Mucosa of stomach (tissue), 1 donor: ENCODE measurements around the gene NKD2.

ENCODE experiments used
- H3K27me3 ChIP-seq: one replicate; pipeline ENCODE4 v1.7.0; 2013; ENCODE audit warnings: mild to moderate bottlenecking, low read length; ENCODE audit not compliant: control insufficient read depth, insufficient read depth
- H3K36me3 ChIP-seq: one replicate; pipeline ENCODE4 v1.7.0; 2013; ENCODE audit warnings: low read length; ENCODE audit not compliant: control insufficient read depth, insufficient read depth
- H3K4me1 ChIP-seq: one replicate; pipeline ENCODE4 v1.7.0; 2013; ENCODE audit warnings: mild to moderate bottlenecking, low read length; ENCODE audit not compliant: control insufficient read depth, insufficient read depth
- H3K4me3 ChIP-seq: one replicate; pipeline ENCODE4 v1.7.0; 2013; ENCODE audit warnings: low read length
- H3K9ac ChIP-seq: one replicate; pipeline ENCODE4 v1.7.0; 2013; ENCODE audit warnings: mild to moderate bottlenecking, low read length, moderate library complexity
- H3K9me3 ChIP-seq: one replicate; pipeline ENCODE4 v1.7.0; 2013; ENCODE audit warnings: mild to moderate bottlenecking, low read length, moderate library complexity; ENCODE audit not compliant: control insufficient read depth
- donor health status: Pancreatic carcinoma.

Gene NKD2

GRCh38 chr5:1008451-1009358 is at the start of gene NKD2:
Gene NKD2, plus strand, starts transcription at chr5:1008802. Its CDS starts 256 bp downstream, at chr5:1009058.
- Histone ChIP-seq H3K36me3 (no peaks in the 10 kb centered on the region), H3K27me3 (peaks cover 71% of the 10 kb centered on the region), H3K9ac (no peak within 1 kb of the TSS), H3K4me3 (no peak within 1 kb of the TSS), H3K4me1 (peaks cover 24% of the 10 kb centered on the region), H3K9me3 (no peaks in the 10 kb centered on the region)

DNA sequence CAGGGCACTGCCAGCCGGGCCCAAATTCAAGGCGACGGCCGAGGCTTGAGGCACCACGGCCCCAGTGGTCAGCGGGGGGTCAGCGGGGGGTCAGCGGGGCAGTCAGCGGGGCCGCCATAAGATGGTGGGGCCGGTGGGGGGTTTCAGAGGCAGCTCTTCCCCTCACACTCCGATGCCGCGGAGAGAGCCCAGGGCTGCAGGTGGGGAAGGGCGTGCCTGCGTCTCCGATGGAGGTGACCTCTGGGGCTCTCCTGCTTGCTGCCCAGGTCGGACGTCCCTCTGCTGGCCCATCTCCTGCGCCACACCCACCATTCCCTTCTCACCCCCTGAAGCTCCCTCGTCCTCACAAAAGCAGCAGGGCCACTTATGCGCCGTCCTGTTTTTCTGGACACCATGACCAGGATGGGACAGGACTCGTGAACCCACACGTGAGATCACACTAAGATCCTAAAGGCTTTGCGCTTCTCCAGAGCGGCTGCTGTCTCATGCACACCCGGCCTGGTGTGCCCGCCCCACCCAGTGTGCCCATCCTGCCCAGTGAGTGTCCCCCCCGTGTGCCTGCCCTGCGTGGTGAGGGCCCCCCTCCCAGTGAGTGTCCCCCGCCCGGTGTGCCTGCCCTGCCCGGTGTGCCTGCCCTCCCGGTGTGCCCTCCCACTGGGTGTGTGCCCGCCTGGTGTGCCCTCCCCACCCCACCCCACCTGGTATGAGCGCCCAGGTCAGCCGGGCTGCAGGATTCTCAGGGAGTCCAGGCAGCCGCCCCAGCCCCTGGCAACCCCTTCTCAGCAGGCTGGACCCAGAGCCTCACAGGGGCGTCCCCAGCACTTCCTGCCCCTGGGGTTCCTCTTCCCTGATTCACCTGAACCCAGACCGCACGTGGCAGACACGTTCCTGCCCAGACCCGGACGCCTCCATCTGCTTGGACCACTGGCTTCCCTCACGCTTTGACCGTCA is 48.7 kb upstream of the NKD2 start:
- H3K9me3 ChIP-seq: no peaks in the 10 kb centered on the region
- H3K4me1 ChIP-seq: peaks cover 16% of the 10 kb centered on the region
- H3K4me3 ChIP-seq: no peak overlapping the region
- peaks cover 17% of the 10 kb centered on the region for H3K27me3 ChIP-seq
- H3K9ac ChIP-seq: no peak overlapping the region
- H3K36me3 ChIP-seq: no peaks in the 10 kb centered on the region

- H3K4me3 ChIP-seq: no peak overlapping the region
- H3K9ac ChIP-seq: no peak overlapping the region
- H3K4me1 ChIP-seq: peaks cover 16% of the 10 kb centered on the region
- no peaks in the 10 kb centered on the region for H3K9me3 ChIP-seq
- no peaks in the 10 kb centered on the region for H3K36me3 ChIP-seq
- peaks cover 15% of the 10 kb centered on the region for H3K27me3 ChIP-seq
Measured at GRCh38 chr5:960551-960950, 48.1 kb upstream of the NKD2 start.

- Histone ChIP-seq H3K4me1 (peaks cover 16% of the 10 kb centered on the region), H3K36me3 (no peaks in the 10 kb centered on the region), H3K9ac (no peak overlapping the region), H3K9me3 (no peaks in the 10 kb centered on the region), H3K4me3 (no peak overlapping the region), H3K27me3 (peaks cover 11% of the 10 kb centered on the region)
Measured at GRCh38 chr5:961002-961710, 47.4 kb upstream of the NKD2 start.

DNA sequence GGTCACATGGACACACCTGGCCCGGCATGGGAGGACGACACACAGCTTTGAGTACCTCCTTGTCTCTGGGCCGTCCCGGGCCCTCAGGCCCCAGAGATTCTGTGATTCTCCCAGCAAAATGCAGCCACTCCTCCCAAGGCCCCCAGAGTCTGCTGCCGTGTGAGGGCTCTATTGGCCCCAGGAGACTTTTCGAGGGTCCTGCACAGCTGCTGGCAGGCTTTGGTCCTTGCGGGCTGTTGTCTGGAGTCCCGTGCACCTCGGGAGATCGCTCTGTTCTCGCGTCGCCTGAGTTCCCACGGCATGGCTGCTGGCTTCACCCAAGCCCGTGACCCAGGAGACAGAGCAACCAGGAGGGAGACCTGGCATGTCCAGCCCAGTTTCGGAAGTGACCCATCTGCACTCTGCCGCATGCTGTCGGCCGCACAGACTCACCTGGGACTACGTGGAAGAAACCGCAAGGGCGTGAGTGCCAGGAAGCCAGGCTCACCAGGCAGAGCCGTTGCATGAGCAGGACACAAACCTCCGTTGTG is 46.8 kb upstream of the NKD2 start:
- Histone ChIP-seq H3K4me3 (no peak overlapping the region), H3K9me3 (no peaks in the 10 kb centered on the region), H3K9ac (no peak overlapping the region), H3K4me1 (peaks cover 16% of the 10 kb centered on the region), H3K27me3 (peaks cover 7% of the 10 kb centered on the region), H3K36me3 (no peaks in the 10 kb centered on the region)

DNA sequence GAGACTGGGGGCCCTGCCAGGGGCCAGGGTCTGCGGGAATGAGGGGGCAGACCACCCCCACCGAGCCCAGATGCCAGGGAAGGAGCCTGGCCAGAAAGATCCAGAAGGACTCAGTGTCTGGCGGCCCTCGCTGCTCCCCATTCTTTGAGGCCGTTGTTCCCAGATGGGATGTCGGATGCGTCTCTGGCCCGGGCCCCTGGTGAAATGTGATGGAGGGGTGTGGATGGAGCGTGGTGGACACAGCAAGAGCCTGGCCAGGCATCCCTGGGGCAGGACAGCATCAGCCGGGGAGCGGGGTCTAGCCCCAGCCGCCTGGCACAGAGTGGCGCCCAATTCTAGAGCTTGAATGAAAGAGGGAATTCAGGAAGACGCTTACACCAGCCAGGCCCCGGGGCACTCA is 46.2 kb upstream of the NKD2 start:
- Histone ChIP-seq H3K9ac (no peak overlapping the region), H3K27me3 (peaks cover 3% of the 10 kb centered on the region), H3K36me3 (no peaks in the 10 kb centered on the region), H3K4me3 (no peak overlapping the region), H3K9me3 (no peaks in the 10 kb centered on the region), H3K4me1 (peaks cover 10% of the 10 kb centered on the region)

GRCh38 chr5:962801-963200 is 45.8 kb upstream of the NKD2 start:
- Histone ChIP-seq H3K9ac (no peak overlapping the region), H3K4me3 (no peak overlapping the region), H3K27me3 (peaks cover 3% of the 10 kb centered on the region), H3K36me3 (no peaks in the 10 kb centered on the region), H3K4me1 (peaks cover 6% of the 10 kb centered on the region), H3K9me3 (no peaks in the 10 kb centered on the region)

- Histone ChIP-seq H3K9me3 (no peaks in the 10 kb centered on the region), H3K36me3 (no peaks in the 10 kb centered on the region), H3K4me1 (peaks cover 4% of the 10 kb centered on the region), H3K27me3 (peaks cover 3% of the 10 kb centered on the region), H3K4me3 (no peak overlapping the region), H3K9ac (no peak overlapping the region)
Measured at GRCh38 chr5:963310-963672, 45.3 kb upstream of the NKD2 start.

- peaks cover 3% of the 10 kb centered on the region for H3K4me1 ChIP-seq
- H3K27me3 ChIP-seq: peaks cover 3% of the 10 kb centered on the region
- no peak overlapping the region for H3K4me3 ChIP-seq
- no peaks in the 10 kb centered on the region for H3K9me3 ChIP-seq
- no peaks in the 10 kb centered on the region for H3K36me3 ChIP-seq
- H3K9ac ChIP-seq: no peak overlapping the region
Measured at GRCh38 chr5:963673-964531, 44.7 kb upstream of the NKD2 start.

DNA sequence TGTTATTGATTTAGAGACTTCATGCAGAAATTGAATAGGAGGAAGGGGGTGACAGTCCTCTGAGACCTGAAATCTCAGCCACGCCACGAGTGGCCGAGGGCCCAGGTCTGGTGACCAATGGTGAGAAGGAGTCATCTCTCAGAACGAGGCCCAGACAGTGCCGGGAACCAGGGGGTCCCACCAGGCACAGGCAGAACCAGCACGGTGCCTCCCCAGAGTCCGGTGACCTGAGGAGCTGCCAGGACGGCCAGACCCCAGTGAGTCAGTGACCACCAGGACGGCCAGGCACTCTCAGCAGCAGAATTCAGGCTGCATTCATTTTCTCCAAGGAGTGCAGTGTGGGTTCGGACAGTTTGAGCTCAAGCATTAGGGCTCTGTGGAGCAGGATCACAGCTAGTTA is 43.8 kb upstream of the NKD2 start:
- Histone ChIP-seq H3K27me3 (peaks cover 3% of the 10 kb centered on the region), H3K9ac (no peak overlapping the region), H3K36me3 (no peaks in the 10 kb centered on the region), H3K4me3 (no peak overlapping the region), H3K4me1 (peaks cover 3% of the 10 kb centered on the region), H3K9me3 (no peaks in the 10 kb centered on the region)
